ENCODE data around the gene KIAA1755. TPM values are rescaled to one million over a fixed set of nuclear protein-coding genes. Genes with fewer than 3 reads are reported as not detected.

Gene KIAA1755
- polyA plus RNA-seq, 4 donors: 2.7 to 4.1 (median 3.1) TPM

DNA sequence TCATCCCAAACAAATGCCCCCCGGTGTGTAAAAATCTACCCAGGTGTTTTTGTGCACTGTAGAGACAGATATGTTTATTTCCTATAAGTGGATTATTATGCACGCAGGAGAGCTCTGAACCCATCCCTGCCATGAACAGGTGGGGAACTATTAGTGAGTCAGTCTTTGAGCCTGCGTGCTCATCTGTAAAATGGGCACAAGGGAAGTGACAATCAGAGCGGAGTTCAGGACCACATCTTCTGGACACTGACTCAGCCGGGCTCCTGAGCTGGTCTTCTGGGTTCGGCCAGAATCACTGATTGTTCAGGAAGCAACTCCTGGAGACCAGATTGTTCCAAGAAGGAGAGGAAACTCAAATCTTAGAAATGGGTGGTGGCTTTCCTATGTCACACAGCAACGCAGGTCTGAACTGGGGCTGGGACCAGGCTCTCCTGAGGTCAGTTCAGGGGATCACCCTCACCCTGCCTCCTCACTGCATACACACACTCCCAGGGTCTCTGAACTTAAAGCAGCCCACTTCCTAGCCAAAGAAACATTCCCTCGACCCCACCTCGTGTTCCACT, 68.1 kb downstream of the KIAA1755 start:
- DNase-seq (ENCODE audit: low read depth in 4 of 4, low spot score in 3 of 4): no peak

DNA sequence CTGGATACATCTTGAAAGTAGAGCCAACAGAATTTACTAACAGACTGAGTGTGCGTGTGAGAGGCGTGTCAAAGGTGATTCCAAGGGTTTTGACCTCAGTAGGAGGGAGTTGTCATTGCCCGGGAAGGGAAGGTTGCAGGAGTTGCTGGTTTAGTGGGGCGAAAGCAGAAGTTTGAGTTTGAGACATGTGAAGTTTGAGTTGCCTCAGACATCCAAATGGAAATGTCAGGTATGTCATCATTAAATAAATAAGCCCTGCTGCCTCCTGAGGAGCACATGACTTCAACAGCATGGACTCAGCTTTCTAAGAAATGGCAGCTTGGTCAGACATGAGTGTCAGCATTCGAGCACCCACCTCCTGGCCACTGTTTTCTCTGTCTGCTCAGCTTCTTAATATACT, 68.9 kb downstream of the KIAA1755 start:
- DNase-seq (ENCODE audit: low read depth in 4 of 4, low spot score in 3 of 4): no peak

DNA sequence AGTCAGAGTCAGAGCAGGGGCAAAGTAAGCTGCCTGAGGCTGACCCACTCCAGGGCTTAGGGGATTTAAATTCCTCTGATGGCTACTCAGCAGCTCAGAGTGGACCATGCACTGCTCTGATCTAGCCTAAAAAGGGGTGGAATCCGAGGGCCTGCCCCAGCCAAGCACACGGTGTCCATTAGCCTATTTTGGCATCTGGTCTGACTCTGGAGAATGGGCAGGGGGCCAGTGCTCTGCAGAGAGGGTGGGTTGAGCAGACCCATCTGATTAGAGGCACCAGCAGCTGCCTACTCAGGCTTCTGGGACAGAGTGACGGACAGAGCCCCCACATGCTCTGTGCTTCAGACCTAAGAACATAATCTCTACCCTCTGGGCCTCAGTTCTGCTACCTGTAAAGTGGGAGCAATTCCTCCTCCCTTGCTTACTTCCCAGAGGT, 69.6 kb downstream of the KIAA1755 start:
- no peak for DNase-seq (ENCODE audit: low read depth in 4 of 4, low spot score in 3 of 4)

DNA sequence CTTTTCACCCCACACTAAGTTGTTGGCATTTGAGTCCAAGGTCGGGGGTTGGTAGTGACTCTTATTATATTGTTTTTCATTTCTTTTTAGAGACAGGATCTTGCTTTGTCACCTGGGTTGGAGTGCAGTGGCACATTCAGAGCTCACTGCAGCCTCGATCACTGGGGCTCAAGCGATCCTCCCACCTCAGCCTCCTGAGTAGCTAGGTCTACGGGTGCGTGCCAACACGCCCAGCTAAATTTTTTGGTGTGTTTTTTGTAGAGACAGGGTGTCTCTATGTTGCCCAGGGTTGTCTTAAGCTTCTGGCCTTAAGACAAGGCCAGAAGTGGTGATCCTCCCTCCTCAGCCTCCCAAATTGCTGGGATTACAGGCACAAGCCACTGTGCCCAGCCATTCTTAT, 70.4 kb downstream of the KIAA1755 start:
- no peak for DNase-seq (ENCODE audit: low read depth in 4 of 4, low spot score in 3 of 4)

DNA sequence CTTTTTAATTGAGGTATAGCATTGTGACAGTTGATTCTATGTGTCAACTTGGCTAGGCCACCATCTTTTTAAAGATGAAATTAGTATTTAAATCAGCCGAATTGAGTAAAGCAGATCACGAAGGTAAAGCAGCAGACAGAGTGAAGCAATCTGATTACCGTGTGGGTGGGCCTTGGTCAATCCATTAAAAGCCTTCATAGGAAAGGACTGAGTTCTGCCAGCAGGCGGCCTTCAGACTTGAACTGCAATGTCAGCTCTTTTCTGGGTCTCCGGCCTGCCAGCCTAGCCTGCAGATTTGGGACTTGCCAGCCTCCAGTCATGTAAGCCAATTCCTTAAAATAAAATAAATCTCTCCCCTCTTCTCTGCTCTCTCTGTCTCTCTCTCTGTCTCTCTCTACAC, 73.0 kb downstream of the KIAA1755 start:
- DNase-seq (ENCODE audit: low read depth in 4 of 4, low spot score in 3 of 4): no peak

DNA sequence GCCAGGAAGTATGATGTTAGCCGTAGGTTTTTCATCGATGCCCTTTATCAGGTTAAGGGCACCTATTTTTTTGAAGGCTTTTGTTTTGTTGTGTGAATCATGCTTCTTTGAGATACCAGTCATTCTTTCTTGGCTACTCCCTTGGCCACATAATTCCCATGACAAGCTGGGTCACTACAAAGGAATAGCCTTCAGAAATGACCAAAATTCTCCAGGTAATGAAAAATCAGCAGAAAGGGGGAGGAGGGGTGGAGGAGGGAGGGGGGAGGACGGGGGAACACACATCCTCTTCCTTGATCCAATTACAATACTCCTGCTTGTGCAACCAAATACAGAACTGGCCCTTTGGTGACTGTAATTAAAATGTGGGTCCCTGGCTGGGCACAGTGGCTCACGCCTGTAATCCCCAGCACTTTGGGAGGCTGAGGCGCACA, 73.7 kb downstream of the KIAA1755 start:
- no peak for DNase-seq (ENCODE audit: low read depth in 4 of 4, low spot score in 3 of 4)

DNA sequence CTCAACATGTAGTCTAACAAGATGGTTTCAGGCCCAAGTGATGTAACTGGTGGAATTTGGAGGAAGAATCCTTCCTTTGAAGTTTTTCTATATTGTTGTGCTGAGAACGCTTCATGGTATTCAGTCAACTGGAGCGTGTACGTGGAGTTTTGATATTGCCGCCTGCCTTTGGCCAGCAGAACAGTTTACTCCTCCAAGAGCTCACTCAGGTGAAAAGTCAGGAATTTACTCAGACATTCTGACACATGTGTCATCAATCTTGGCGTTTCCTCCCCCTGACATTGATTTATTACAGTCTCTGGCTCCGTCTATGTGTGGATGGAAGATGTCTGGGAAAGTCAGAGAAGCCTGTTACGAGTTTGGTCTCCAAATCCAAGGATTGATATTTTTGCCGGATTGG, 76.4 kb downstream of the KIAA1755 start:
- peak in 2 of 4 donors; percentile 71 to 75 for DNase-seq (ENCODE audit: low read depth in 4 of 4, low spot score in 3 of 4)

DNA sequence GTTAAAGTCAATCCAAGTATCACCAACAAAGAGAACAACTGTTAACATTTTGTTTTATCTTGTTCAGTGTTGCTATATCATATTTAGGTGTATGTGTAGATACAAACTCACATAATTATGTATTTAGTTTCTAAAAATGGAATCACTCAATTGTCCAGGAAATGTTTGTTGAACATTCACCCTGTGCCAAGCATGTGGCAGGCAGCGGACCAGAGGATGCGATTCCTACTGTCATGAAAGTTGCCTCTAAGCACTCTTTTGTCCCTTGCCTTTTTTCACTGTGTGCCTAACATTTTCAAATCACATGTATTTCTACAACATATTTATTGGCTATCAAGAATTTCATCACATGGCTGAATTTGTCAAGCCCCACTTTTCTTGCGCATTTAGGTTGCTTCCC, 78.6 kb downstream of the KIAA1755 start:
- no peak for DNase-seq (ENCODE audit: low read depth in 4 of 4, low spot score in 3 of 4)

DNA sequence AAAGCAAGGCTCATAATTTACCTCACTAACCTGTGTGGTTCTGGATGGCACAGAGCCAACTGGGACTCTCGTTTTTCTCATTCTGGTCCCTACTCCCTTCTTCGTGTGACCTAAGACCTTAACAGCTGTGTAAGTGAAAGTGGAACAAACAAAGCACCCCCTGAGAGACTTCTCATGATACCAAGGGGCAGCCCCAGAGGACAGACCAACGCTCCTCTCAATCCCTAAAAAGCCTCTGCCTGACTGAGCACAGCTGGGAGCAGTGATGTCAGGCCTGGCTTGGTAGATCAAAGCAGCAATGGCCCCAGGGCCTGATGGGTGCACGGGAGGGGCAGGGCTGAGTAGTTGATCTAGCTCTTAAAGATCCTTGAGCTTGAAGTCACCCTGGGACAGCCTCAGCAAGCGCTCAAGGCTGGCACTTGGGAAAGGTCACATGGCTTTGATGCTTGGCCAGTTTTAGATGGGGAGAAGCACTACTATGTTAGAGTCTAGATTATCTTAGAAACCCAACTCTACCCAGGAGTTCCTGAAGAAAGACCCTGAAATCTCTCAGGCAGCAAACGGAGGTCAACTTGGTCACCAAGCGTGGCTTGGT, 79.2 kb downstream of the KIAA1755 start:
- DNase-seq (ENCODE audit: low read depth in 4 of 4, low spot score in 3 of 4): no peak

DNA sequence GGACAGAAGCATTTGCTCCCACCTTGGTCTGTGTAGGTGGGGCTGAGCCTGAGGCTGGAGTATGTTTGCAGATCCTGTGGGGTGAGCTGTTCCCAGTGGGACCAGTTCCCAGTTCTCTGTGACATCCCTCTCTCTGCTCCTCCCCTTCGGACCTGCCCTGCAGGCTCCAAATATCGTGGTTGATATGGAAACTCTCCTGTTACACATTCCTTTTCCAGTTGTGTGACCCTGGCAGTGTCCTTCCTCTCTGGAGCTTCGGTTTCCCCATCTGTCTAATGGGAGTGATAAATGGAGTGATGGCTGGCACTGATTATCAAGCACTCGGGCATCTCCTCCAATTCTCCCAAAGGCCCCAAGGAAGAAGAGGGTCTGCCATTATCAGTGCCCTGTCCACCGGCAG, 79.8 kb downstream of the KIAA1755 start:
- DNase-seq (ENCODE audit: low read depth in 4 of 4, low spot score in 3 of 4): no peak

DNA sequence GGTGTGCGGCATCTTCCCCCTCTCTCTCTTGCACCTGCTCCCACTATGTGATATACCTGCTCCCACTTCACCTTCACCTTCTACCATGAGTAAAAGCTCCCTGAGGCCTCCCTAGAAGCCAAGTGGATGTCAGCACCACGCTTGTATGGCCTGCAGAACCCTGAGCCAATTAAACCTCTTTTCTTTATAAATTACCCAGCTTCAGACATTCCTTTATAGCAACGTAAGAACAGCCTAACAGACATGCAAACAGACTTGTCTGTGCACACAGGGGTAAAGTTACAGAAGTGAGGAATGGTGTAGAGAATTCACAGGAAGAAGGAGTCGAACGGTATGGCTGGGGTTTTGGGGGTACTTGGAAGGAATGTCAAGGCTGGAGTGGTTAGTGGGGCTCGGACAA, 80.7 kb downstream of the KIAA1755 start:
- no peak for DNase-seq (ENCODE audit: low read depth in 4 of 4, low spot score in 3 of 4)

DNA sequence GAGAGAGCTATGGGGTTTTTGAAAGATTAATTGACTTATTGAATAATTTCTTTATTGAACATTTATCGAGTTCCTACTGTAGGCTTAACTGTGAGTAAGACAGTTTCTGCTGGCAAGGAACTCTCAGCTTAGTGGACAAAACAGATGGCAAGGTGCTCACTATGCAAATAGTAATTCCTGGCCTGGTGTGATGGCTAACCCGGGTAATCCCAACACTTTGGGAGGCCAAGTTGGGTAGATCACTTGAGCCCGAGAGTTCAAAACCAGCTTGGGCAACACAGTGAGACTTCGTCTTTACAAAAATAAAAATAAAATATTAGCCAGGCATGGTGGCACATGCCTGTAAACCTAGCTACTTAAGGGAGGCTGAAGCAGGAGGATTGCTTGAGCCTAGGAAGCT, 82.0 kb downstream of the KIAA1755 start:
- no peak for DNase-seq (ENCODE audit: low read depth in 4 of 4, low spot score in 3 of 4)

DNA sequence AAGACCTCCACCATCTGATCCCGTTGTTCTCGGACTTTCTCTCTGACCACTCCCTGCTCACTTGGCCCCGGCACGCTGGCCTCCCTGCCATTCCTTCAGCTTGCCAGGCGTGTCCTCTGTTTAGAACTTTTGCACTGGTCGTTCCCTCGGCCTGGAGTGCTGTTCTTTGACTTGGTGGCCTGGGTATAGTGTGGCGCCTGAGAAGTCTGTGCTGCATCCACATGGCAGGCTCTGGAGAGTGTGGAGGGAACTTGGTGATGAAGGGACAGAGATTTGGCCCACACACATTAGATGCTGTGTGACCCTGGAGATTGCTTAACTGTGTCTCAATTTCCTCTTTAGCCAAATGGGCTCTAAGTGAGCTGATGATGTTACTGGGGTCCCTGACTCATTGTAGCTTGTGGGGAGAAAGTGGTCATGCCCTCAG, 82.5 kb downstream of the KIAA1755 start:
- no peak for DNase-seq (ENCODE audit: low read depth in 4 of 4, low spot score in 3 of 4)

DNA sequence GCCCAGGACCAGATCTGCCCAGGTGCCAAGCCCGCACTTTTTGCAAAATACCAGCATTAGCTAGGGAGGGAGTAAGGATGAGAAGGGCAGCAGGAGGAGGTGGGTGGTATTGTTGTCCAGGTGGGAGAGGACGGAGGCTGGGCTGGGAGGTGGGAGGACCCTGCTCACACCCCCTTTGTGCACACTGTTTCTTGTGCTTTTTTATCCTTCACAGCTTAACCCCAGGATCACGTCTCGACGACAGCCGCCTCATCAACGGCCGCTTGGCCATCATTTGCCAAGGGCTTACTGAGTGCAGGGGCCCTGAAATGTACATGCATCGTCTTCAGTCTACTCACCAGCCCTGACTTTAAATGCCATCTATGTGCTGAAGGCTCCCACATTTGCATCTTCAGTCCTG, 83.3 kb downstream of the KIAA1755 start:
- DNase-seq (ENCODE audit: low read depth in 4 of 4, low spot score in 3 of 4): no peak

DNA sequence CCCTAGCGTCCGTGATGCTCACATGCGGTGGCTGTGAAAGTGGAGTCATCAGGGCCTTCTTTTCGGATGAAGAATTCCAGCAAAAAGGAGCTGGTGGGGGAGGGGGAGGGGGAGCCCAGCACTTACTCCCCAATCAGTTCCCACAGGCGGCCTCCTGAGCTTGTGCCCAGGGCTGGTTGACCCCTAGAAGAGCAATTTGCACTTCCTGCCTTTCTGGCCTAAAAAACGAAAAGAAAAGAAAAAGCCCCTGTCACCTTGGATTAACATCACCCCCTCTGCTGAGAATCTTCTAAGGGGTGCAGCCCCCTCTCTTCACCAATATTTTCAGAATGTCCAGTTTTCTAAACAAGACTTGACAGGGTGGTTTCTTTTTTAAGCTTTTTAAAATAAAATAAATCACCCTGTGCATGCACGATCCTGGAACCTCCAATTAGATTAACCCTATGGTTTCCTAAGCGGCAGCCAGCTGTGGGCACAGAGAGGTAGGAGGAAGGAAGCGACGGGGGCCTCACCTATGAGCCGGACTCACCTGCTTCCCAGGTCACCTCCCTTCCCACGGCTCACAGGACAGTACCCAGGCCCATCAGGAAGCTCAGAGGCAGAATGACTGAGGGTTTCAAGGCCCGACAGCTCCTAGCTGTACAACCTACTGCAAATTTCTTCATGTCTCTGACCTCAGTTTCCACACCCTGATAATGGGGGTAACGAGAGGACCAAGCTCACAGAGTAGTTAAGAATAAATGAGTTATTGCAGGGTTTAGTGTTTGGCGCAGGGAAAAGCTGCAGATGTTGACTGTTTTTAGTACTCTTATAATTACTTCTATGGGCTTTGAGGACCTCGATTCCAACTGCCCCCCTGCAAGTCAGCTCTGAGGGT, 85.0 kb downstream of the KIAA1755 start:
- DNase-seq (ENCODE audit: low read depth in 4 of 4, low spot score in 3 of 4): no peak

DNA sequence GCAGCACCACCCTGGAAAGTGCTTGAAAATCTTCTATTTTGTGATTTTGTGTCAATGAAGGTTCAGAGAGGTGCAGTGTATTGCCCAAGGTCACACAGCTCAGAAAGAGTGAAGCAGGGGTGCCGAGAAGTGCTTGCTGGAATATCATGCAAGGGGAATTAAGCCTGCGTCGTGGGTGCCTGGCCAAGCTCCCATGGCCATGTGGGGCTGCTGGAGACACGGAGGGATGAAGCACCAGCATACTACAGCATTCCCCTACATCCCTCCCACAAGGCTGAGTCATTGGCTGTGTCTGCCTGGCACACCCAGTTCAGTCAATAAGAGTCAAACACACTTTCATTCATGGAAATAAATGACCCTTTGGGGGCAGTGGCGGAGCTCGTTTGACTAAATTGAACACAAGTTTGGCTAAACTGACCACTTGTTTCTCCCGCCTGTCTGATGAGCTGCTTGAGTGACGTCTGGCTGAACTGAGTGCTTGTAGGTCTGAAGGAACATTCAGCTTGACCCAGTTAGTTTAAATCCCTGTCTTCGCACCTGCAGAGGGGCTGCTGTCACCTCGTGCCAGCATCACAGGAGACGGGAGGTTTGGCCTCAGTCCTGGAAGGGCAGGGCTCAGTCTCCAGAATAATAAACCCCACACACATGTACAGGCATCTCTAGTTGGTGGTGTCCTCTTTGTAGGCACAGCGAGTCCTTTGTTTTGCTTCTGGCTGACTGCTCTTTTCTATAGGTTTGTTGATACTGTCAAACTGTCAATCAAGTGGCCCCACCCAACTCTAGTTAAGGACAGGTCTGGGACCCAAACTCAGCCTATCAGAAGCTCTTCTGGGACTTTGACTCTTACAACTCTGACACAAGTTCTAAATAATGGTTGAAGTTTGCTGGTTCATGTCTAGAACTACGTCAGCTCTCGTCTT, 87.0 kb downstream of the KIAA1755 start:
- DNase-seq (ENCODE audit: low read depth in 4 of 4, low spot score in 3 of 4): no peak

DNA sequence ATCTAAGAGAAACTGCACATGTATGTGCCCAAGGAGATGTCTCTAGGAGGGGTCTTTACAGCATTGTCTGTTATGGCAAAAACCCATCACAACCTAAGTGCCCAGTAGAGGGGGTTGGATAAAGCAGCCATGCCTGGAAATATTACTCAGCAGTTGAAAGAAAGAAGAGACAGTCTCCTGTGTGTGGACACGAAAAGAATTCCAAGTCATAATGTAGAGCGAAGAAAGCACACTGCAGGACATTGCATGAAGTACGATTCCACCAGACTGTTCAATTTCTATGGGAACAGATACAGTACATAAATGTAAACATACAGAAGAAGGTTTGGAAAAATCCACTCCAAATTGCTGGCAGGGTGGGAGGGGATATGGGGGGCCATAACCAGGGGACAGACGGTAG, 88.1 kb downstream of the KIAA1755 start:
- no peak for DNase-seq (ENCODE audit: low read depth in 4 of 4, low spot score in 3 of 4)

DNA sequence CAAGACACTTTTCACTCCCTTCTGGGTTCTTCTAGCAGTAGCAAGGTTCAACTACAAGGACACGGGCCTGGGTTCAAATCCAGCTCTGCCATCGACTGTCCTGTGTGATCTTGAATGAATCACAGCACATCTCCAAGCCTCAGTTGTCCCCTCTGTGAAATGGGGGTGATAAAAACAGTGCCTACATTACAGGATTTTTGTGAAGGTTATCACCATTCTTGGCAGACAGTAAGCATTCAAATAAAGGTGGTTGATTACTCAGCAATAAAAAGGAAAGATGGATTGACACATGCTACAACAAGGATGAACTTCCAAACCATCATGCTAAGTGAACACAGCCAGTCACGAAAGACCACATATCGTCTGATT, 88.9 kb downstream of the KIAA1755 start:
- no peak for DNase-seq (ENCODE audit: low read depth in 4 of 4, low spot score in 3 of 4)

DNA sequence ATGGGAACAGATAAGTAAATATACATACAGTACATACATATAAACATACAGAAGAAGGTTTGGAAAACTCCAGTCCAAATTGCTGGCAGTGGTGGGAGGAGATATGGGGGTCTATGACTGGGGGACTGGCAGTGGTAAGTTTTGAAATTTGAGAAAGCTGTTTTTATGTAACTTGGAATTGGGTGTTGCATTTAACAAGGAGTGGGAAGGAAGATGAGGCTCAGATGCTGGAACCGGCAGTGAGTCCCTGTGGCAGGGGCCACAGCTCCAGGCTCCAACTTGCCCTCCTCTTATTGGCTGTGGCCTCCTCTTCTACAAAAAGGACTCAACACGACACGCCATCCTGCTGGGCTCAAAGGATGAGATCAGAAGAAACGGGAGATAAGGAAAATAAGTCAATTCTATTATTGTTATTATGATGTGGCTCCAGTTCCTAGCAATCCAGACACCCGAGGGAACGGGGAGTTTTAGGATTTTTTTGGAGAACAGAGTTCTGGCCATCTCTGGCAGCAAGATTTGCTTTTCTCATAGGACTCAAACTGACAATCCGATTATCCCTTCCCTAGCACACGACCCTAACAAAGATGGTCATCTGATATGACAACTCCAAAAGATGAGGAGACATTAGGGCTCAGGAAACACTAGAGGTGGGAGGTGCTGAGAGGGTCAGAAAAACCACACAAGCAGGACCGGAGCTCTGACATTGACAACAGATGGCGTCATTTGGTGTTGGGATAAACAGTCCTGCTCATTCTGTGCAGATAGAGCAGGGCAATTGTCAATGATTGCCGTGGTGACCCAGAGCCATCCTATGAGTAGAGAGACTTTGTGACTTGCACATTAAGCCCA, 89.5 kb downstream of the KIAA1755 start:
- no peak for DNase-seq (ENCODE audit: low read depth in 4 of 4, low spot score in 3 of 4)

Measured in right renal pelvis (tissue), 4 donors.